ENCODE data around the gene MGRN1.

DNA sequence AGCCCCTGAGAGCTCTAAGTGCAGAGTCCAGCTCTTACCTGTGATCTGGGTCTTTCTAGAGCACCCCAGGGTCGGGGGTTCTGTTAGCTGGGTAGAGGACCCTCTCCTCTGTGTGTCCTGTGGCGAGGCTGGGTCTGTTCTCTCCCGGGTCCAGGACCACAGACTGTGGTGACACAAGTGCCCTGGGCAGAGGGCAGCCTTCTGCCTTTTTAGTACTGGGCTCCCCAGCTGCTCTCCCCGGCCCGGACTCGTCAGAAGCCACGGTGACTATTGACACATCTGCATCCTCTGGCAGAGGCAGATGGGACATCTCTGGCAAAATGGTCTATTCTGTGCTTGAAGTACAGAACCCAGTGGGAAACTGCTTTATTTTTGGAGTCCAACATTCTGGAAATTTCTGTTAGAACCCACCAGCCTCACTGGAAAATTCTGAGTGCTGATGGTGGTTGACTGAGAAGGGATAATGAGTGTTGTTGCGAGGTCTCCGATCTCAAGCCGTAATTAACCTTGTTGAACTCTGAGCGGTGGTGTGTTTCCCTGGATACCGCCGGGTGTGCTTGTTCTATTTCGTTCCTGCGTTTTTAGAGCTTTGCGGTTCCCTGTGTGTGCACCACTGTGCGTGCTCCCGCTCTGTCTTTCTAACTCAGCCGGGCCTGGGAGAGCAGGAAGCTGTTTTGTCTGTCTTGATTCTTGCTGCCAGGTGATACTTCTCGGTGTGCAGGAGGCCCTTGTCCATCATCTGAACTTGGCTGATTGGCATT is 42.8 kb downstream of the MGRN1 start:
- TF ChIP-seq POLR2A (IDR thresholded peaks at IDR 0.05; ENCODE audit: low read depth, low read length) (no peak), POLR2AphosphoS5 (IDR thresholded peaks at IDR 0.05; ENCODE audit: low read depth, low read length) (no peak), PAX5 (IDR thresholded peaks at IDR 0.05; ENCODE audit: insufficient read depth, low read length, severe bottlenecking) (no peak), TAF1 (IDR thresholded peaks at IDR 0.05; ENCODE audit: low read depth, low read length) (no peak), POU2F2 (IDR thresholded peaks at IDR 0.05; ENCODE audit: low read depth, low read length) (no peak), SPI1 (IDR thresholded peaks at IDR 0.05; ENCODE audit: low read depth, low read length) (no peak)
